ENCODE measurements around the gene PARD3.

GRCh38 chr10:34773636-34774630, 41.2 kb downstream of the PARD3 start:
- TF ChIP-seq JUND (IDR thresholded peaks at IDR 0.05; ENCODE audit: low read depth, low read length) = no peak
- TF ChIP-seq PBX3 (IDR thresholded peaks at IDR 0.05; ENCODE audit: insufficient replicate concordance, low read depth, low read length) = no peak
- TF ChIP-seq SMARCA5 (IDR thresholded peaks at IDR 0.05) = no peak
- TF ChIP-seq POLR2A (IDR thresholded peaks at IDR 0.05; ENCODE audit: low read depth, low read length) = no peak
- no peak for TF ChIP-seq SMC3 (IDR thresholded peaks at IDR 0.05; ENCODE audit: borderline replicate concordance, low read length)

Measured in GM12878 (cell line).